HUDEP-2 (cell line): ENCODE results near the gene CBR3.
"Not testable (repeated sequence)": the region's sequence is repeated elsewhere in the genome, so short reads cannot be mapped to it uniquely, and the experiment has no call there.

ENCODE experiments used
- DNase-seq, 76 experiments: peaks; one replicate each; lab custom pipeline; 2025; ENCODE audit not compliant: unreplicated experiment in 76 of 76; lab: John Stamatoyannopoulos, UW

Gene CBR3

DNA sequence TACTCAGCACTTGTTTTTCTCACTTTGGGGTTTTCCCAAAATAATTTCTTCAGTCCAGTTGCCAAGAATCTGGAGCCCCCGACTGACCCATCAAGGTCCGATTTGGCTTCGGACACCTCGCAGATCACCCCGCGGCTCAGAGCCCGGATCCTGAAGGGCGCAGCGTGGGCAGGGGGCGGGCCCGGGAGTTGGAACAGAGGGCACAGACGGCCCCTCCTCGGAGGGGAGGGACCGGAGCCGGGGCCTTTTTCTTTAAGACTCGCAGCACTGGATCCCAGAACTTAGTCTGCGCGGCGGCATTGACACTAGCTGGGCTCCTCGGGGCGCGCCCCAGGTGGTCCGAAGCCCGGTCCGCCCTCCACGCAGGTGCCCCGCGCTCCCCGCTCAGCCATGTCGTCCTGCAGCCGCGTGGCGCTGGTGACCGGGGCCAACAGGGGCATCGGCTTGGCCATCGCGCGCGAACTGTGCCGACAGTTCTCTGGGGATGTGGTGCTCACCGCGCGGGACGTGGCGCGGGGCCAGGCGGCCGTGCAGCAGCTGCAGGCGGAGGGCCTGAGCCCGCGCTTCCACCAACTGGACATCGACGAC lies at the start of gene CBR3:
TSS of gene CBR3 (plus strand) at position 277 of the 588 bp plus-strand sequence. CDS start at position 391, 114 bp downstream.
- no peak for DNase-seq

DNA sequence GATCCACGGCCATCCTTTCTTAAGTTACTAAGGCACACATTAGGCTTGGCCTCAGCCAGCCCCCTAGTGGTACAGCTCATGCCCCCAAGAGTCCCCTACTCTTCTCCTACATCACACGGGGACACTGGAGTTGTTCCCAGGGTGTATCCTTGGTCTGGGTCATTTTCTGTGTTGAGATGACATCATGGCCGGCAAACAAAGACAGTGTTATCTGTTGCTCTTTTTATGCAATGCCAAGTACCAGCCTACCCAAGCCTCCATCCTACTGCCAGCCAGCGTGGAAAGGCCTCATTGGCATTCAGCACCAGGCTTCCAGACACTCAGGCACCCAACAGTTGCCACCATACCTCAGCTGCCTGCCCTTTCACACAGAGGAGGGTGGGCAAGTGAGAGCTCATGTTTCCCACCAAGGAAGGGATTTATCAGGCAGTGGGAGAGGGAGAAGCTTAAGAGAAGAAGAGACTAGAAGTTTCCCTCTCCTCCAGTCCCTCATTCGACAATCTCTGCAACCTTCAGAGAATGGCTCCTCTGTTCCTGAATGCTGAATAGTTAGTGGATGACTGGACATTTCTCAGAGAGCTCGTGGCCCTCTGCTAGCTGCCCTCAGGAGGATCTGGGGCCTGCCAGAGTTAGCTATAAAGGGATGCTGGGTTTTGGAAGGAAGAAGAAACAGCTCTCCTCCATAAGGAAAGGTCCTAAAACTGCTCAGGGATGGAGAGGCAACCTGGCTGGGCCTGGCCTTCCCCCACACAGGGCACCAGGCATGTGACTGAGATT lies 47.3 kb upstream of the CBR3 start:
- DNase-seq, result peak in 1 of 76 experiments; percentile 7

DNA sequence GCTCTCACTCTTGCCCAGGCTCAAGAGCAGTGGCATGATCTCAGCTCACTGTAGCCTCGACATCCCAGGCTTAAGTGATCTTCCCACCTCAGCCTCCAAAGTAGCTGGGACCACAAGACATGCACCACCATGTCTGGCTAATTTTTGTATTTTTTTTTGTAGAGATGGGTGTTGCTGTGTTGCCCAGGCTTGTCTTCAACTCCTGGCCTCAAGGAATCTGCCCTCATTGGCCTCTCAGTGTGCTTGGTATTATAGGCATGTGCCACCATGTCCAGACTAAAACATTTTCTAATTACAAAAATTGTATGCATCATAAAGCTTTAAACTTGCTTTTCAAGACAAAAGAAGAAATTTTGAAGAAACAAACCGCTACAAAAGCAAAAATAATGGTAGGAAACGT lies 44.9 kb upstream of the CBR3 start:
- no peak for DNase-seq

DNA sequence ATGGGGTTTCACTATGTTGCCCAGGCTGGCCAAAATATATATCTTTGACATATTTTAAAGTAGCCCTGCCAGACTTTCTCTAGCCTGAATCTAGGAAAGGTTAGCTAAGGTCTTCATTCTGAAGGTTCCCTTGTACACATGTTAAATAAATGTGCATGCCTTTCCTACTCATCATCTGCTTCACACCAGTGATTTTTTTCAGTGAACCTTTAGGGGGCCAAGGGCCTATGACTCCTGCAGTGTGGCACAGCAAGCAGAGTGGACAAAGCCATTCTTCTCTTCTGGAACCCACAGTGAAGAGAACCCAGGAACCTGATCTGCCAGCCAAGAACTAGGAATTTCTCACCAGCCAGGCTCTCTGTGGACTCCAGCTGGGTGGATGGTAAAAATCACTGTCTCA lies 42.2 kb upstream of the CBR3 start:
- DNase-seq, result no peak

DNA sequence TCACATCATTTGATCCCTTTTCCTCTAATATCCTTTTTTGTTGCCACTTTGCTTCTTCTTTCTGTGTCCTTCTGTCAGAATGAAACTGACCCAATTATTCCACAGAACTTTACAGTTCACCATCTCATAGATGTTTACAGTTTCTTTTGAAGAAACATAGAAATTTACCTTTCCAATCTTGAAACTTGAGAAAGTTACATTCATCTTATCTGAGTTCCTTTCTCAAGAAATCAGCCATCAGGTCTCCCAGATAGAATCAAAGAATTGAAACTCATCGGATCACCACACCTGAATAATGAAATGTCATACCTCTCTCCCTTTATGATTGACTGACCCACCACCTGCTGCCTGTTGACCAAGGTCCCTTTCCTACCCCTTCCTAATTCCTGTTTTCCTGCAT lies 41.4 kb upstream of the CBR3 start:
- no peak for DNase-seq

DNA sequence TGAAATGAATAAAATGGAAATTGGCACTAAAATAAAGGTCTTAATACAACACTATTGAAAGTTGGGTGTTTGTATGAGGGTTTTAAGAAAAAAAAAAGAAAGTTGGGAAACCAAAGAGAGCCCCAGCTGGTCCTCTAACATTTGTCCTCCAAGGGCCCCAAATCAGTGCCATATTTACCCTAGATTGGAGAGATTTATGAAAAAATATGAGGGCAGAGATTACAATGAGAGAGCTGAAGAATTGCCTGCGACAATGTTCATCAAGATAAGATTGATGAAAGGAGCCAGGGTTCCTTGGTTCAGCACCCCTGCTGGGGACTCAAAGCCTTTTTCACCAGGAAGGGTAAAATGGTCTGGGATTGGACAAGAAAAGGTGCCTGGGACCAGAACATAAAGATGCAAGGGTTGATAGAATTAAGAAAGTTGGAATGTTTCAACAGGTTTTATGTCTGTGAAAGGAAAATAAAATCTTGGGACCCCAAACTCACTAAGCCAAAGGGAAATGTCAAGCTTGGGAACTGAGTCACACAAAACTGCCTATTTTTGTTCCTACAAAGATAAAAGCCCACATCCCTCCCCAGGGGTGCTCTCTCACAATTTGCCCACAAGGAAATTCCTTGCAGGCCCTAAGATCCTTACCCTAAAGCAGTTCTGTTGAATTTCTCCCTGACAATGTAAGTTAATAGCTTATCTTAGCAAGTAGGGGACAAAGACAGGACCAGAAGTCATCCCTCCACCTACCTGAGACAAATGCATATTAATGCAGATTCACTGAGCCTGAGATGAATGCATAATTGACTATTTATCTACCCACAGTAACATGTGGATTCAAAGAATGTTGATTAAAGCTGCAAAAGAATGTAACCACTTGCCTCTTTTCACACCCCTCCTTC lies 38.2 kb upstream of the CBR3 start:
- DNase-seq, result no peak

DNA sequence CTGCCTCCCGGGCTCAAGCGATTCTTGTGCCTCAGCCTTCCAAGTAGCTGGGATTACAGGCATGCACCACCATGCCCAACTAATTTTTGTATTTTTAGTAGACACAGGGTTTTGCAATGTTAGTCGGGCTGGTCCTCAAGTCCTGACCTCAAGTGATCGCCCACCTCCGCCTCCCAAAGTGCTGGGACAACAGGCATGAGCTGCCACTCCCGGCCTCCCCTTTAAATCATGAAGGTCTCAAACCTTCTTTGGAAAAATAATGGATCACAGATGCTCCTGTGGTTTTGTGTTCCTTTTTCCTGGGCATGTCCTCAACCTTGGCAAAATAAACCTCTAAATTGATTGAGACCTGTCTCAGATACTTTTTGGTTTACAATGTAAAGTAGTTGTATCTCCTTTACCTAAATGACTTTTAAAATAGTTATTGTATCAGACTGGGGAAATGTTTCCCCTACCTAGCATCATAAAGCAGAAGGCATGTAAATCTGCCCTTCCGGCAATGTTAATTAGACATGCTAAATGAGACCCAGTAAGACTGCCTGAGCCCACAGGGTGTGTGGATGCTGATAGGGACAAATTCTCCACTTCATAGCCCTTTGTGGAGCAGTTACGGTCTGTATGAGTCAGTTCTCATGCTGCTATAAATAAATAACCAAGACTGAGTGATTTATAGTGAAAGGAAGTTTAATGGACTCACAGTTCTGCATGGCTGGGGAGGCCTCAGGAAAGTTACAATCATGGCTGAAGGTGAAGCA lies 37.3 kb upstream of the CBR3 start:
- no peak for DNase-seq

DNA sequence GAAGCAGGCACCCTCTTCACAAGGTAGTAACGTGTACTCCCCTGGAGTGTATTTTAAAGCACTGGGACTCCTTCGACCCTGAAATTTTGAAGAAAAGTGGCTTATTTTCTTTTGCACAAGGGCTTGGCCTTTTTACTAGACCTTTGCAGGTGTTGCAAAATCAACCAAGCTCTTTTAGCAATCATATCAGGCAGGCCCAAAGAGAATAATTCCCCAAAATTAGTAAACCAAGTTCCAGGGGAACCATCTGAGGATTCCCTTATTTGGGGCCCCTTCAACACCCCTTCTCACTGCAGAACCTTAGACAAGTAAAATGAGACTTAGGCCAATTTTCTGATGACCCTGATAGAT lies 36.7 kb upstream of the CBR3 start:
- no peak for DNase-seq

DNA sequence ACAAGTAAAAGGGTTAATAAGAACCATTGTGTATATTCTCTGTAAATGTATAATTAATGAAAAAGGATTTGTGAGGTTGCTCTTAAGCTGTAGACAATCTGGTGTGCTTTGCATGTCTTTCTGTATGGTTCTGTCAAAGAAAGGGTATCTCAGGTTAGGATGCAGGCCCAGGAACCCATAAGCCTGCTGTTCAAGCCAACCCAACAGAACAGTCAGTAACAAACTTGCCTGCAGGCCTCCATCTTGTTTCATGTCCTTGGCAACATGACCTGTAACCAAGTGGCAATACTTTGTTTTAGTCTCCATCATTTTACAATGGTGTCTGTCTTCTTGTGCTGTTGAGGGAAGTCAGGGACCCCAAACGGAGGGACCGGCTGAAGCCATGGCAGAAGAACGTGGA lies 35.9 kb upstream of the CBR3 start:
- DNase-seq, result no peak

DNA sequence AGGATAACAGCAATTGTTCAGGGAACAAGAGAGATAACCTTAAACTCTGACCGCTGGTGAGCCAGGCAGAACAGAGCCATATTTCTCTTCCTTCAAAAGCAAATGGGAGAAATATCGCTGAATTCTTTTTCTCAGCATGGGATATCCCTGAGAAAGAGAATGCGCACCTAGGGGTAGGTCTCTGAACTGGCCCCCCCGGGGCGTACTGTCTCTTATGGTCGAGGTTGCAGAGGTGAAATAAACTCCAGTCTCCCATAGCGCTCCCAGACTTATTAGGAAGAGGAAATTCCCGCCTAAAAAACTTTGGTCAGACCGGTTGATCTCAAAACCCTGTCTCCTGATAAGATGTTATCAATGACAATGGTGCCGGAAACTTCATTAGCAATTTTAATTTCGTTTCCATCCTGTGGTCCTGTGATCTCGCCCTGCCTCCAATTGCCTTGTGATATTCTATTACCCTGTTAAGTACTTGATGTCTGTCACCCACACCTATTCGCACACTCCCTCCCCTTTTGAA lies 35.1 kb upstream of the CBR3 start:
- DNase-seq, result not testable (repeated sequence)

DNA sequence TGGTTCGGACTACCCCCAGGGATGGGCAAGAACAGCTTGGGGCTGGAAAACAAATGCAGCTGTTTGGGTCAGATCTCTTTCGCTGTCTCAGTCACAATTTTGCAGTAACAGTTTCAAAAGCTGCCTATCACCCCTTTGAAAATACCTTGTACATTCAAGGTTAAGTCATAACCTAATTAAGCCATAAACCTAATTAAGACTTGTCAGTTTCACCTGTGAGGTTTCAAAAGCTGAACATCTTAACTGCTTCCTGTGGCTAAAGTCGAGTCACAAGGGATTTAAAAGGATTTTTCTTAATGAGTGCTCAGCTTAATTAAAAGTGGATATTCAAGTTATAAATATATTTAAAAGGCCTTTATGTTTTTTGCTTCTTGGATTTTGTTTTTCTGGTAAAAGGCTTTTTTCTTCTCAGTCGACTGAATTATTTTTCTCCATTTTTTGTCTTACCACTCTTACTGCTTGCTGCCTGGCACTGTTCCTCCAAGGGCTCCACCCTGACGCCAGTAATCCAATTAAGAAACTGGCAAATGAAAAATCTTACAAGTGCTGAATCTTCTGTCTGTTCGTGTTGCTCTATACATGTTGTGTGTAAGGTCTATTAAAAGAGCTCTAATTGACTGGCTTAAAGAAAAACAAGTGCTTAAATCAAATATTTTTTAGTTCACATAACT lies 33.8 kb upstream of the CBR3 start:
- DNase-seq, result no peak

DNA sequence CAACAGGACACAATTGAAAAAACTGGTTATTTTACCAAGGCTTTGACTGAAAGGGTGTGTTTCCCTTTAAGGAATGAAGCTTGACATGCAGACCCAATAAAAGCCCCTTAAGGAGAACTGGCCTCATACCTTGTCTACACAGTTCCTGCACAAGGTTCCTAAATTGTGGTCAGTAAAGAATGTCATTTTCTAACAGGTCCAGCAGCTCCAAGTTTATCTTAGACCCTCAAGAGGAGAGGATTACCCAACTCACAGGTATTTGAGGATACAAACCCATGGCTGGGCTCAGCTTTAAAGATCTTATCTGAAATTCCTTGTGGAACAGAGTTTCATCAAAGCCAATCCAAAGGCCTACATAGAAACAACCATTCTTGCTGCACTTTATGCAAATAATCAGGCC lies 31.4 kb upstream of the CBR3 start:
- no peak for DNase-seq

DNA sequence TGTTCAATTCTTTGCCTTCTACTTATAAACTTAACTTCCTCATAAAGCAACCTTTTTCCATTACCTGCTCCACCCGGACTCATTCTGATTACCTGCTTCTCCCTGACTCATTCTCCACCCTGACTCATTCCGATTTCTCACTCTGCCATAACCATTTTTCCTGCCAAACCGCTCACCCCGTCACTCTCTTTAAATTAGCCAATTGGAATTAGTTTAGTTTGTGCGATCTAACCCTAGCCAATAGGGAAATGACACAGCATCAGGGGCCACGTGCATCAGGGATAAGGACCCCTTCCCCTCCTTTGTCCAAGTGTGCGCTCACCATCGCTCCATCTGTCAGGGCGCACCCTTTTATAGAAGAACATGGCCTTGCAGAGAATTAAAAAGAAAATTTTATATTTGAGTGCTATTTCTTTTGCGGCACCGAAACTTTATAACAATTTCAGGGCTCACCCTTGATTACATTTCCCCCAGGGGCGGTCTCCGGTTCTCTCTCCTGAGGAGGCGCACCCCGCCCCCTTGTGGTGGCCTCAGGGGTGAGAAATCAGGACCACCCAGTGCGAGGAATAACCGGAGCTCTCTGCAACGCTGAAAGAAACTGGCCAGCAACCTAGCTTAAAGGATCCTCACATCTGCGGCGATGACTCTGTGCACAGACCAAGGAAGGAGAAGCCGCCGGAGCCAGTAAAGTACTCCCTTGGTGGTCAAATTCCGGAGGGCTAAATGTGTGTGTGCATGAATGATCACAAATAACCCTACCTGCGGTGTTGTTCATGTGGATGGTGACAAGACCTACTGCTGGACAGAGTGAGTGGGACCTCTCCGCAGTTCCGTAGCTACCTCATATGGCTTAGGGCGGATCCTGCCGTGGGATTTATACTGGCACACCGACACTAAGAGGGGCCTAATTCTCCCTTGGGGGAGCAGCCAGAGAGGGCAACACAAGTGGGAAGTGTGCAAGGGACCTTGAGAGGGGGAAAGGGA lies 30.3 kb upstream of the CBR3 start:
- peak in 13 of 76 experiments; percentile 7 to 35 (median 18) for DNase-seq

DNA sequence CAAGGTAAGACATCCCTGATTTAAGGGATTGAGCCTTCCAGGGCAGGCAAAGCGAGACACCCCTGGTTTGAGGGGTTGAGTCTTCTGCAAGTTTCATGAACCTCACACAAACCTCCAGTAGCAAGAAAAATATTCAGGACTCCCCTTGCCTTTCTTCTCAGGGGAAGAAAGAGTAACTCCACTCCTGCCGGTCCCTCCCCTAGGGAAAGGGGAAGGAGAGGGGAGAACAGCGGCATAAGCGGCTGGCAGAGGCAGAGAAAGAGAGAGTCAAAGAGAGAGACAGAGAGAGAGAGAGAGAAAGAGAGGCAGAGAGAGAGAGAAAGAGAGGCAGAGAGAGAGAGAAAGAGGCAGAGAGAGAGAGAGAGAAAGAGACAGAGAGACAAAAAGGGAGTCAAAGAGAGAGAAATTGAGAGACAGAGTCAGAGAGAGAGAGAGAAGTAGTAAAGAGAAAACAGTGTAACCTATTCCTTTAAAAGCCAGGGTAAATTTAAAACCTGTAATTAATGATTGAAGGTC lies 29.5 kb upstream of the CBR3 start:
- no peak for DNase-seq

DNA sequence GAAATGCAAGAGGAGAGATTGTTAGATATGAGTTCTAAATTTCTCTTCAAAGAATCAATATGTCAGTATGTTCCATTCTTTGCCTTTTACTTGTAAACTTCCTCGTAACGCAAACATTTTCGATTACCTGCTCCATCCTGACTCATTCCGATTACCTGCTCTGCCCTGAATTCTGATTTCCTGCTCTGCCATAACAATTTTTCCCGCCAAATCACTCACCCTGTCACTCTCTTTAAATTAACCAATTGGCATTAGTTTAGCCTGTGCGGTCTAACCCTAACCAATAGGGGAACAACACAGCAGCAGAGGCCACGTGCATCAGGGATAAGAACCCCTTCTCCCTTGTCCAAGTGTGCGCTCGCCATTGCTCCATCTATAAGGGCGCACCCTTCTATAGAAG lies 25.0 kb upstream of the CBR3 start:
- no peak for DNase-seq

DNA sequence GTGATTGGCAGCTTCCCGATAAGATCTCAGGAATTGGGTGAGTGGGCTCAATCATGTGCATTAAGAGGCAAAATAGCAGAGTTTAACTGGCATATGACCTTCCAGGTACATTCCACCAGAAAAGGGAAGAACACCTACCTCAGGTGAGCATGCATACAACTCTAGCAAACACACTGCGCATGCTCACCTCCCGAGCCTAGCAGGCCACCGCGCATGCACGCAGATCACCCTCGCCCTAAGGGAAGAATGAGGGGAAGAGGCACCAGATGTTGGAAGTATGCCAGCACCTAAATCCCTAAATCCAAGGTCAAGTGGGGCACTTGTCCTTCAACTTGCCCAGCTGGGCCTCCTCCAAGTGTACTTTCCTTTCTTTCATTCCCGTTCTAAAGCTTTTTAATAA lies 23.6 kb upstream of the CBR3 start:
- no peak for DNase-seq

DNA sequence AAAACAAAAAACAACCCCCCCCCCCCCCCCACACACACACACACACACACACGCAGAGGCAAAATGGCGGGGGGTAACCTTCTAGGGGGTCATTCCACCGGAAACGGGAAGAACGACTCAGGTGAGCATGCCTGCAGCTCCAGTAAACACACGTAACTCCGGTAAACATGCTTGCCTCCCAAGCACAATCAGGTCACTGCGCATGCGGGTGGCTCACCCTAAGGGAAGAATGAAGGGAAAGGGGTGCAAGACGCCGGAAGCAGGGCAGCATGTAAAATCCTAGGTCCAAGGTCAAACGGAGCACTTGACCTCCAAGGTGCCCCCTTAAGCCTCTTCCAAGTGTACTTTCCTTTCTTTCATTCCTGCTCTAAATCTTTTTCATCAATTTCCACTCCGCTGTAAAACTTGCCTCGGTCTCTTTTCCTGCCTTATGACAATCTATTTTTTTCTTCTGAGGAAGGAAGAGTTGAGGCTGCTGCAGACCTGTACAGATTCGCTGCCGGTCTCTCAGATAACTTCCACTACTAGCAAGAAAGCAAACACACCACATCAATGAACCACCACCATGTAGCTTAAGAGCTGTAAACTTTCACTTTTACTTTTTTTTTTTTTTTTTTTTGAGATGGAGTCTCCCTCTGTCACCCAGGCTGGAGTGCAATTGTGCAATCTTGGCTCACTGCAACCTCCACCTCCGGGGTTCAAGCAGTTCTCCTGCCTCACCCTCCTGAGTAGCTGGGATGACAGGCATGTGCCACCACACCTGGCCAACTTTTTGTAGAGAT lies 21.0 kb upstream of the CBR3 start:
- DNase-seq, result no peak

DNA sequence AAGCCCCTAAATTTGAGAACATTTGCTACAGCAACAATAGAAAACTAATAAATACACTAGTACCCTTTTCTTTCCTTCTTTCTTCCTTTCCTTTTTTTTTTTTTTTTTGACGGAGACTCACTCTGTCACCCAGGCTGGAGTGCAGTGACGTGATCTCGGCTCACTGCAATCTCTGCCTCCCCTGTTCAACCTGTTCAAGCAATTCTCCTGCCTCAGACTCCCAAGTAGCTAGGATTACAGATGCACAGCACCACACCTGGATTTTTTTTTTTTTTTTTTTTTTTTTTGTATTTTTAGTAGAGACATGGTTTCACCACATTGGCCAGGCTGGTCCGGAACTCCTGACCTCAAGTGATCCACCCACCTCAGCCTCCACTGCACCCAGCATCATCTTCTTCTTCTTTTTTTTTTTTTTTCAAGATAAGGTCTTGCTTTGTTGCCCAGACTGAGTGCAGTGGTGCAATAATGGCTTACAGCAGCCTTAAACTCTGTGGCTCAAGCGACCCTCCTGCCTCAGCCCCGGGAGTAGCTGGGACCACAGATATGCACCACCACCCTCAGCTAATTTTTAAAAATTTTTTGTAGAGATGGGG lies 19.6 kb upstream of the CBR3 start:
- no peak for DNase-seq
